GM12873 (cell line): ENCODE results near the gene LKAAEAR1.

Source experiments
- CTCF ChIP-seq: IDR thresholded peaks from 2 replicates; pipeline ENCODE4 v1.5.1; 2012; ENCODE audit warnings: low read depth, mild to moderate bottlenecking, moderate library complexity, low read length, control low read depth; ENCODE audit not compliant: insufficient read depth; ENCODE audit errors: missing control alignments

Gene LKAAEAR1

GRCh38 chr20:64035933-64036345, 48.3 kb downstream of the LKAAEAR1 start, which contains the start of gene C20orf204:
C20orf204 (plus strand) TSS chr20:64036182; CDS start chr20:64036324, 142 bp downstream.
- no peak for TF ChIP-seq CTCF

- TF ChIP-seq CTCF: no peak
These were observed 48.9 kb downstream of the LKAAEAR1 start for GRCh38 chr20:64035066-64035932.

- no peak for TF ChIP-seq CTCF
These were observed 50.2 kb downstream of the LKAAEAR1 start for GRCh38 chr20:64033981-64034493.
